ENCODE measurements around the gene CYP2C19.
"Not testable (repeated sequence)": the region's sequence is repeated elsewhere in the genome, so short reads cannot be mapped to it uniquely, and the experiment has no call there.

The CYP2C19 gene

GRCh38 chr10:94890264-94891022, 128.0 kb downstream of the CYP2C19 start:
- no peak for DNase-seq

DNA sequence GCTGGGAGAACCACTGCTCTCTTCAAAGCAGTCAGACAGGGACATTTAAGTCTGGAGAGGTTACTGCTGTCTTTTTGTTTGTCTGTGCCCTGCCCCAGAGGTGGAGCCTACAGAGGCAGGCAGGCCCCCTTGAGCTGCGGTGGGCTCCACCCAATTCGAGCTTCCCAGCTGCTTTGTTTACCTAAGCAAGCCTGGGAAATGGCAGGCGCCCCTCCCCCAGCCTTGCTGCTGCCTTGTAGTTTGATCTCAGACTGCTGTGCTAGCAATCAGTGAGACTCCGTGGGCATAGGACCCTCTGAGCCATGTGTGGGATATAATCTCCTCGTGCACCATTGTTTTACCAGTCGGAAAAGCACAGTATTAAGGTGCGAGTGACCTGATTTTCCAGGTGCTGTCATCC, 135.9 kb downstream of the CYP2C19 start:
- not testable (repeated sequence) for DNase-seq

GRCh38 chr10:94902080-94902479, 139.6 kb downstream of the CYP2C19 start:
- no peak for DNase-seq

GRCh38 chr10:94902570-94902969, 140.1 kb downstream of the CYP2C19 start:
- DNase-seq = no peak
